ENCODE data around the gene SCUBE1.
"Not testable (repeated sequence)": the region's sequence is repeated elsewhere in the genome, so short reads cannot be mapped to it uniquely, and the experiment has no call there.

SCUBE1 gene

GRCh38 chr22:43289976-43290721 lies 53.0 kb downstream of the SCUBE1 start:
- ChIA-PET POLR2A (ENCODE audit: low non-redundant PET) (no interaction called here), CTCF (no interaction called here)
- no peak for TF ChIP-seq CTCF (conservative IDR thresholded peaks at IDR 0.05; ENCODE audit: low read depth)
- H3K27ac ChIP-seq: no peak overlapping the region
- no peak for DNase-seq (ENCODE audit: low spot score)

GRCh38 chr22:43289531-43289963 lies 53.6 kb downstream of the SCUBE1 start:
- no peak for TF ChIP-seq CTCF (conservative IDR thresholded peaks at IDR 0.05; ENCODE audit: low read depth)
- POLR2A ChIA-PET (ENCODE audit: low non-redundant PET): no interaction called here
- no peak for DNase-seq (ENCODE audit: low spot score)
- CTCF ChIA-PET: no interaction called here
- no peak overlapping the region for H3K27ac ChIP-seq

- TF ChIP-seq CTCF (conservative IDR thresholded peaks at IDR 0.05; ENCODE audit: low read depth): no peak
Measured at GRCh38 chr22:43288807-43289420, 54.3 kb downstream of the SCUBE1 start.

GRCh38 chr22:43288378-43288777 lies 54.8 kb downstream of the SCUBE1 start:
- H3K27ac ChIP-seq: no peak overlapping the region
- TF ChIP-seq CTCF (conservative IDR thresholded peaks at IDR 0.05; ENCODE audit: low read depth): no peak
- no peak for DNase-seq (ENCODE audit: low spot score)
- CTCF ChIA-PET: interaction anchor here (0.6 kb wide), 1 partner anchor 115 kb away, joined by 3 read pairs; no protein-coding TSS in a partner anchor
- POLR2A ChIA-PET (ENCODE audit: low non-redundant PET): no interaction called here

More at GRCh38 chr22:43288807-43289420, 54.3 kb downstream of the SCUBE1 start:
- DNase-seq (ENCODE audit: low spot score): no peak
- ChIA-PET CTCF (interaction anchor here (0.6 kb wide), 1 partner anchor 116 kb away, joined by 3 read pairs; no protein-coding TSS in a partner anchor), POLR2A (ENCODE audit: low non-redundant PET) (no interaction called here)
- no peak overlapping the region for H3K27ac ChIP-seq

GRCh38 chr22:43287441-43287840 lies 55.7 kb downstream of the SCUBE1 start:
- CTCF ChIA-PET: no interaction called here
- POLR2A ChIA-PET (ENCODE audit: low non-redundant PET): no interaction called here
- no peak for DNase-seq (ENCODE audit: low spot score)
- TF ChIP-seq CTCF (conservative IDR thresholded peaks at IDR 0.05; ENCODE audit: low read depth): no peak
- no peak overlapping the region for H3K27ac ChIP-seq

GRCh38 chr22:43281394-43281793 lies 61.8 kb downstream of the SCUBE1 start:
- POLR2A ChIA-PET (ENCODE audit: low non-redundant PET): no interaction called here
- no peak for TF ChIP-seq CTCF (conservative IDR thresholded peaks at IDR 0.05; ENCODE audit: low read depth)
- CTCF ChIA-PET: interaction anchor here (0.7 kb wide), 1 partner anchor 93 kb away, joined by 3 read pairs; no protein-coding TSS in a partner anchor
- no peak overlapping the region for H3K27ac ChIP-seq
- DNase-seq (ENCODE audit: low spot score): no peak

- DNase-seq (ENCODE audit: low spot score); POLR2A ChIA-PET (ENCODE audit: low non-redundant PET); CTCF ChIA-PET; H3K27ac ChIP-seq: not testable (repeated sequence)
Measured at GRCh38 chr22:43280523-43280886, 62.7 kb downstream of the SCUBE1 start.
